ENCODE results near the gene SCGB3A1.

The SCGB3A1 gene

GRCh38 chr5:180623411-180623834, 32.1 kb upstream of the SCGB3A1 start:
- Histone ChIP-seq H3K27me3 (replicated peaks; ENCODE audit: control insufficient read depth, insufficient read depth, low read length) (no peaks in the 10 kb centered on the region; the same call in 1 of the 2 replicates), H3K4me3 (replicated peaks; ENCODE audit: low read depth, low read length) (no peak overlapping the region), H3K36me3 (ENCODE audit: control insufficient read depth, insufficient read depth, low read length) (no peaks in the 10 kb centered on the region)
- DNase-seq (ENCODE audit: extremely low read depth, insufficient read length) = no peak
- TF ChIP-seq CTCF (IDR thresholded peaks at IDR 0.05; ENCODE audit: insufficient read depth, low read length, poor library complexity, severe bottlenecking) = no peak

GRCh38 chr5:180622910-180623309, 31.6 kb upstream of the SCGB3A1 start:
- Histone ChIP-seq H3K27me3 (replicated peaks; ENCODE audit: control insufficient read depth, insufficient read depth, low read length) (no peaks in the 10 kb centered on the region; the same call in 1 of the 2 replicates), H3K36me3 (ENCODE audit: control insufficient read depth, insufficient read depth, low read length) (no peaks in the 10 kb centered on the region), H3K4me3 (replicated peaks; ENCODE audit: low read depth, low read length) (no peak overlapping the region)
- TF ChIP-seq CTCF (IDR thresholded peaks at IDR 0.05; ENCODE audit: insufficient read depth, low read length, poor library complexity, severe bottlenecking) = no peak
- DNase-seq (ENCODE audit: extremely low read depth, insufficient read length) = no peak

GRCh38 chr5:180621311-180621710, 30.0 kb upstream of the SCGB3A1 start:
- no peak overlapping the region for H3K4me3 ChIP-seq (replicated peaks; ENCODE audit: low read depth, low read length)
- no peaks in the 10 kb centered on the region; the same call in 1 of the 2 replicates for H3K27me3 ChIP-seq (replicated peaks; ENCODE audit: control insufficient read depth, insufficient read depth, low read length)
- H3K36me3 ChIP-seq (ENCODE audit: control insufficient read depth, insufficient read depth, low read length) = no peaks in the 10 kb centered on the region
- no peak for DNase-seq (ENCODE audit: extremely low read depth, insufficient read length)
- no peak for TF ChIP-seq CTCF (IDR thresholded peaks at IDR 0.05; ENCODE audit: insufficient read depth, low read length, poor library complexity, severe bottlenecking)

- TF ChIP-seq CTCF (IDR thresholded peaks at IDR 0.05; ENCODE audit: insufficient read depth, low read length, poor library complexity, severe bottlenecking) = no peak
- DNase-seq (ENCODE audit: extremely low read depth, insufficient read length) = no peak
- Histone ChIP-seq H3K4me3 (replicated peaks; ENCODE audit: low read depth, low read length) (no peak overlapping the region), H3K36me3 (ENCODE audit: control insufficient read depth, insufficient read depth, low read length) (no peaks in the 10 kb centered on the region), H3K27me3 (replicated peaks; ENCODE audit: control insufficient read depth, insufficient read depth, low read length) (no peaks in the 10 kb centered on the region; the same call in 1 of the 2 replicates)
Measured at GRCh38 chr5:180620014-180620413, 28.7 kb upstream of the SCGB3A1 start.

- TF ChIP-seq CTCF (IDR thresholded peaks at IDR 0.05; ENCODE audit: insufficient read depth, low read length, poor library complexity, severe bottlenecking) = no peak
- no peak for DNase-seq (ENCODE audit: extremely low read depth, insufficient read length)
- no peak overlapping the region for H3K4me3 ChIP-seq (replicated peaks; ENCODE audit: low read depth, low read length)
- no peaks in the 10 kb centered on the region; the same call in 1 of the 2 replicates for H3K27me3 ChIP-seq (replicated peaks; ENCODE audit: control insufficient read depth, insufficient read depth, low read length)
- H3K36me3 ChIP-seq (ENCODE audit: control insufficient read depth, insufficient read depth, low read length) = no peaks in the 10 kb centered on the region
Measured at GRCh38 chr5:180619563-180619915, 28.2 kb upstream of the SCGB3A1 start.

All from GM06990 (cell line).